ENCODE results near the gene CANT1. TPM values are rescaled to one million over a fixed set of nuclear protein-coding genes. Genes with fewer than 3 reads are reported as not detected.

CANT1 gene
- total and polyA plus RNA-seq, 2 of the 13 experiments (the other 11 are each of a cell fraction or from before 2014, with no cell fraction given), result 34.1 to 42.1 TPM

- TF ChIP-seq CAMTA2 (CRISPR knock-in tag; IDR thresholded peaks at IDR 0.05; ENCODE audit: borderline replicate concordance), result peak; percentile 80; the same call in 1 of the 2 replicates
- peak; percentile 41; the same call in 1 of the 2 replicates for TF ChIP-seq CREM (IDR thresholded peaks at IDR 0.05)
- no peak for TF ChIP-seq CREM (CRISPR knock-in tag; IDR thresholded peaks at IDR 0.05)
- 0 out of 2 replicates have a peak, but pooled peaks have one; percentile 9 for TF ChIP-seq FOXK1 (CRISPR knock-in tag; IDR thresholded peaks at IDR 0.05; ENCODE audit: borderline replicate concordance, low read depth)
- no peak for TF ChIP-seq REST (IDR thresholded peaks at IDR 0.05; ENCODE audit: borderline replicate concordance in 1 of 2, low read depth in 1 of 2, low read length in 2 of 2)
- TF ChIP-seq ZBTB38 (CRISPR knock-in tag; IDR thresholded peaks at IDR 0.05), result no peak
- peak; percentile 86; the same call in 1 of the 2 replicates for TF ChIP-seq ZNF776 (CRISPR knock-in tag; IDR thresholded peaks at IDR 0.05)
- peak; percentile 79; the same call in 1 of the 2 replicates for TF ChIP-seq RXRA (CRISPR knock-in tag; IDR thresholded peaks at IDR 0.05)
- TF ChIP-seq ISL2 (CRISPR knock-in tag; IDR thresholded peaks at IDR 0.05), result no peak; the same call in 1 of the 2 replicates
- 0 out of 2 replicates have a peak, but pooled peaks have one; percentile 46 for TF ChIP-seq NFATC3 (CRISPR knock-in tag; IDR thresholded peaks at IDR 0.05)
- no peak for TF ChIP-seq CEBPZ (IDR thresholded peaks at IDR 0.05; ENCODE audit: low read length)
- TF ChIP-seq ZNF784 (CRISPR knock-in tag; IDR thresholded peaks at IDR 0.05; ENCODE audit: borderline replicate concordance), result no peak; the same call in 1 of the 2 replicates
- no peak for TF ChIP-seq ZNF616 (CRISPR knock-in tag; IDR thresholded peaks at IDR 0.05; ENCODE audit: low read depth)
- no peak for TF ChIP-seq LCORL (IDR thresholded peaks at IDR 0.05)
- TF ChIP-seq LCORL (CRISPR knock-in tag; IDR thresholded peaks at IDR 0.05), result no peak
- no peak for TF ChIP-seq ZMYM3 (CRISPR knock-in tag; IDR thresholded peaks at IDR 0.05)
- no peak for TF ChIP-seq ZBTB49 (CRISPR knock-in tag; IDR thresholded peaks at IDR 0.05; ENCODE audit: borderline replicate concordance)
- peak; percentile 71; the same call in 1 of the 2 replicates for TF ChIP-seq KAT8 (CRISPR knock-in tag; IDR thresholded peaks at IDR 0.05)
Observed at GRCh38 chr17:79027274-79027924, 17.8 kb upstream of the CANT1 start (continued).
